ENCODE measurements around the gene STX8.

STX8 gene

DNA sequence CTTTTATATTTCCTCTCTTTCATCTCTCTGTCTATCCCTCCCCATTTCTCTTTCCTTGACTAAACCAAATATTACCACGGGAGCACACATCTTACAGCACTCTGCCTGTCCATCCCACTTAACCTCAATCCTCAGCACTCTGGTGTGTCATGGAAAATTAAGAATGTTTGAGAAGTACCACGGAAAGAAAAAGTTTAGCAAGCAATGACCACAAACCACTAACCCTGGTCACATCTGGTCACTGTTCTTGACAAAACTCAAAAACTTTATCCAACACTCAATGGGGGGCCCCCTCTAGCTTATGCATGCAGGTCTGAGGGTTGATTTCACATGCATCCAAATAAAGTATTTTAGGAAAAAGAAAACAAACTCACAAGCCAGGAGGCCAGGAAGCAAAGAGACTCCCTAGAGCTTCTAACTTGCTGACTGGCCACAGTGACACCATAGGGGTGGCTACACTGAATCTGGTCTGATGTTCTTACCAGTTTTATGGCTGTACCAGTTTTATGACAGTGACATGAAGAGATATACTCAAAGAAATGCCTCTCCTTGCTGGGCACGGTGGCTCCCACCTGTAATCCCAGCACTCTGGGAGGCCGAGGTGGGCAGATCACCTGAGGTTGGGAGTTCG is 229.2 kb downstream of the STX8 start:
- WGBS: 68% methylated on average over 5 of the region's 5 CpGs
- Histone ChIP-seq H4K91ac (ENCODE audit: low read length) (peak overlapping the region; percentile 61), H3K27me3 (ENCODE audit: control insufficient read depth in 1 of 2, insufficient read depth in 1 of 2, low read length in 2 of 2) (no peaks in the 10 kb centered on the region)

GRCh38 chr17:9343516-9343915 is 232.1 kb downstream of the STX8 start:
- Histone ChIP-seq H4K8ac (ENCODE audit: low read length) (no peak overlapping the region), H3K14ac (ENCODE audit: low read length in 2 of 2) (no peak overlapping the region), H3K4me3 (ENCODE audit: insufficient read depth in 1 of 2, low read depth in 1 of 2, low read length in 2 of 2) (no peak overlapping the region), H3K79me1 (replicated peaks; ENCODE audit: low read length, poor library complexity, severe bottlenecking) (peaks cover 2% of the 10 kb centered on the region), H2BK120ac (ENCODE audit: low read depth, low read length) (no peak overlapping the region), H2BK12ac (ENCODE audit: low read length in 2 of 2) (no peak overlapping the region), H3K36me3 (ENCODE audit: control insufficient read depth in 1 of 2, insufficient read depth in 2 of 2, low read depth in 1 of 2, low read length in 2 of 2) (no peaks in the 10 kb centered on the region), H3K4me1 (ENCODE audit: control insufficient read depth, insufficient read depth, low read depth, low read length) (peaks cover 3% of the 10 kb centered on the region), H3K27me3 (ENCODE audit: control insufficient read depth in 1 of 2, insufficient read depth in 1 of 2, low read length in 2 of 2) (no peaks in the 10 kb centered on the region), H4K91ac (ENCODE audit: low read length) (no peak overlapping the region), H2BK5ac (ENCODE audit: low read depth, low read length, poor library complexity, severe bottlenecking) (no peak overlapping the region), H3K9me3 (ENCODE audit: control insufficient read depth, low read length) (no peaks in the 10 kb centered on the region), H3K27ac (ENCODE audit: low read length, poor library complexity, severe bottlenecking) (no peak overlapping the region), H3K4me2 (ENCODE audit: low read length, poor library complexity, severe bottlenecking) (no peak overlapping the region), H2AK5ac (ENCODE audit: low read length, severe bottlenecking) (no peak overlapping the region), H3K9ac (ENCODE audit: low read length) (no peak overlapping the region), H2AFZ (ENCODE audit: low read depth, low read length) (no peak overlapping the region), H3K4ac (ENCODE audit: low read depth in 1 of 2, low read length in 2 of 2) (no peak overlapping the region), H3K18ac (ENCODE audit: low read depth in 1 of 2, low read length in 2 of 2) (no peak overlapping the region), H3K23ac (ENCODE audit: low read length in 2 of 2) (no peak overlapping the region), H2BK15ac (ENCODE audit: low read depth, poor library complexity, severe bottlenecking) (no peak overlapping the region)
- peak; percentile 52 for DNase-seq
- 0% methylated on average over 1 of the region's 5 CpGs for WGBS

More for the DNA sequence above, 229.2 kb downstream of the STX8 start:
- H3K4me1 ChIP-seq (ENCODE audit: control insufficient read depth, insufficient read depth, low read depth, low read length): peaks cover 7% of the 10 kb centered on the region
- peak overlapping the region; percentile 5 to 75 for H3K18ac ChIP-seq (ENCODE audit: low read depth in 1 of 2, low read length in 2 of 2)
- H2AK5ac ChIP-seq (ENCODE audit: low read length, severe bottlenecking): no peak overlapping the region
- H3K23ac ChIP-seq (ENCODE audit: low read length in 2 of 2): no peak overlapping the region
- H3K36me3 ChIP-seq (ENCODE audit: control insufficient read depth in 1 of 2, insufficient read depth in 2 of 2, low read depth in 1 of 2, low read length in 2 of 2): no peaks in the 10 kb centered on the region
- H2BK5ac ChIP-seq (ENCODE audit: low read depth, low read length, poor library complexity, severe bottlenecking): no peak overlapping the region
- H3K4me3 ChIP-seq (ENCODE audit: insufficient read depth in 1 of 2, low read depth in 1 of 2, low read length in 2 of 2): no peak overlapping the region
- no peak overlapping the region for H3K9ac ChIP-seq (ENCODE audit: low read length)
- H2BK120ac ChIP-seq (ENCODE audit: low read depth, low read length): no peak overlapping the region
- H3K9me3 ChIP-seq (ENCODE audit: control insufficient read depth, low read length): no peaks in the 10 kb centered on the region
- H3K14ac ChIP-seq (ENCODE audit: low read length in 2 of 2): no peak overlapping the region
- H3K79me1 ChIP-seq (replicated peaks; ENCODE audit: low read length, poor library complexity, severe bottlenecking): peaks cover 2% of the 10 kb centered on the region
- no peak overlapping the region for H3K27ac ChIP-seq (ENCODE audit: low read length, poor library complexity, severe bottlenecking)
- no peak overlapping the region for H2BK15ac ChIP-seq (ENCODE audit: low read depth, poor library complexity, severe bottlenecking)
- peak; percentile 94 for DNase-seq
- H3K4me2 ChIP-seq (ENCODE audit: low read length, poor library complexity, severe bottlenecking): no peak overlapping the region
- H4K8ac ChIP-seq (ENCODE audit: low read length): peak overlapping the region; percentile 54
- H2BK12ac ChIP-seq (ENCODE audit: low read length in 2 of 2): peak overlapping the region in 1 of 2 experiments; percentile 54
- H3K4ac ChIP-seq (ENCODE audit: low read depth in 1 of 2, low read length in 2 of 2): peak overlapping the region in 1 of 2 experiments; percentile 75
- no peak overlapping the region for H2AFZ ChIP-seq (ENCODE audit: low read depth, low read length)

GRCh38 chr17:9342225-9342624 is 233.4 kb downstream of the STX8 start:
- Histone ChIP-seq H3K4me2 (ENCODE audit: low read length, poor library complexity, severe bottlenecking) (no peak overlapping the region), H3K18ac (ENCODE audit: low read depth in 1 of 2, low read length in 2 of 2) (no peak overlapping the region), H3K23ac (ENCODE audit: low read length in 2 of 2) (no peak overlapping the region), H2BK5ac (ENCODE audit: low read depth, low read length, poor library complexity, severe bottlenecking) (no peak overlapping the region), H3K4me1 (ENCODE audit: control insufficient read depth, insufficient read depth, low read depth, low read length) (peaks cover 3% of the 10 kb centered on the region), H2BK15ac (ENCODE audit: low read depth, poor library complexity, severe bottlenecking) (no peak overlapping the region), H3K9ac (ENCODE audit: low read length) (no peak overlapping the region), H3K4ac (ENCODE audit: low read depth in 1 of 2, low read length in 2 of 2) (no peak overlapping the region), H4K91ac (ENCODE audit: low read length) (peak overlapping the region; percentile 54), H2AK5ac (ENCODE audit: low read length, severe bottlenecking) (no peak overlapping the region), H3K27ac (ENCODE audit: low read length, poor library complexity, severe bottlenecking) (no peak overlapping the region), H3K27me3 (ENCODE audit: control insufficient read depth in 1 of 2, insufficient read depth in 1 of 2, low read length in 2 of 2) (no peaks in the 10 kb centered on the region), H3K36me3 (ENCODE audit: control insufficient read depth in 1 of 2, insufficient read depth in 2 of 2, low read depth in 1 of 2, low read length in 2 of 2) (no peaks in the 10 kb centered on the region), H3K9me3 (ENCODE audit: control insufficient read depth, low read length) (no peaks in the 10 kb centered on the region), H4K8ac (ENCODE audit: low read length) (no peak overlapping the region), H3K79me1 (replicated peaks; ENCODE audit: low read length, poor library complexity, severe bottlenecking) (peaks cover 2% of the 10 kb centered on the region), H3K4me3 (ENCODE audit: insufficient read depth in 1 of 2, low read depth in 1 of 2, low read length in 2 of 2) (no peak overlapping the region), H2BK12ac (ENCODE audit: low read length in 2 of 2) (no peak overlapping the region), H3K14ac (ENCODE audit: low read length in 2 of 2) (no peak overlapping the region), H2AFZ (ENCODE audit: low read depth, low read length) (no peak overlapping the region), H2BK120ac (ENCODE audit: low read depth, low read length) (no peak overlapping the region)
- DNase-seq: no peak
- WGBS: 92% methylated on average over 8 of the region's 8 CpGs

GRCh38 chr17:9339958-9340357 is 235.7 kb downstream of the STX8 start:
- WGBS: 91% methylated on average over 6 of the region's 7 CpGs
- Histone ChIP-seq H3K27ac (ENCODE audit: low read length, poor library complexity, severe bottlenecking) (no peak overlapping the region), H3K14ac (ENCODE audit: low read length in 2 of 2) (no peak overlapping the region), H3K36me3 (ENCODE audit: control insufficient read depth in 1 of 2, insufficient read depth in 2 of 2, low read depth in 1 of 2, low read length in 2 of 2) (no peaks in the 10 kb centered on the region), H4K91ac (ENCODE audit: low read length) (no peak overlapping the region), H2AFZ (ENCODE audit: low read depth, low read length) (no peak overlapping the region), H2AK5ac (ENCODE audit: low read length, severe bottlenecking) (no peak overlapping the region), H3K9me3 (ENCODE audit: control insufficient read depth, low read length) (peaks cover 5% of the 10 kb centered on the region), H2BK15ac (ENCODE audit: low read depth, poor library complexity, severe bottlenecking) (no peak overlapping the region), H4K8ac (ENCODE audit: low read length) (no peak overlapping the region), H2BK12ac (ENCODE audit: low read length in 2 of 2) (no peak overlapping the region), H3K79me1 (replicated peaks; ENCODE audit: low read length, poor library complexity, severe bottlenecking) (peaks cover 2% of the 10 kb centered on the region), H3K18ac (ENCODE audit: low read depth in 1 of 2, low read length in 2 of 2) (no peak overlapping the region), H3K4ac (ENCODE audit: low read depth in 1 of 2, low read length in 2 of 2) (no peak overlapping the region), H3K4me1 (ENCODE audit: control insufficient read depth, insufficient read depth, low read depth, low read length) (peaks cover 1% of the 10 kb centered on the region), H3K27me3 (ENCODE audit: control insufficient read depth in 1 of 2, insufficient read depth in 1 of 2, low read length in 2 of 2) (no peaks in the 10 kb centered on the region), H2BK120ac (ENCODE audit: low read depth, low read length) (no peak overlapping the region), H2BK5ac (ENCODE audit: low read depth, low read length, poor library complexity, severe bottlenecking) (no peak overlapping the region), H3K4me2 (ENCODE audit: low read length, poor library complexity, severe bottlenecking) (no peak overlapping the region), H3K9ac (ENCODE audit: low read length) (no peak overlapping the region), H3K23ac (ENCODE audit: low read length in 2 of 2) (no peak overlapping the region), H3K4me3 (ENCODE audit: insufficient read depth in 1 of 2, low read depth in 1 of 2, low read length in 2 of 2) (no peak overlapping the region)
- no peak for DNase-seq

Data from mesenchymal stem cell (in vitro differentiated cells and primary cell).